GM18870 (cell line): Measurements from ENCODE around the gene MISP3.

Experiments used
- ATAC-seq: cut with Tn5 transposase; IDR thresholded peaks from one replicate; pipeline ENCODE4 v1.9.1; 2021; ENCODE audit warnings: moderate library complexity; ENCODE audit not compliant: unreplicated experiment

Gene MISP3

GRCh38 chr19:14053032-14053431 is 19.6 kb upstream of the MISP3 start:
- no peak for ATAC-seq

GRCh38 chr19:14053500-14053899 is 19.1 kb upstream of the MISP3 start:
- no peak for ATAC-seq

GRCh38 chr19:14054099-14054498 is 18.5 kb upstream of the MISP3 start:
- ATAC-seq, result no peak

- no peak for ATAC-seq
Measured at GRCh38 chr19:14054721-14055120, 17.9 kb upstream of the MISP3 start.

- no peak for ATAC-seq
Measured at GRCh38 chr19:14055396-14055795, 17.2 kb upstream of the MISP3 start.

GRCh38 chr19:14056069-14056666 is 16.4 kb upstream of the MISP3 start:
- ATAC-seq, result no peak

GRCh38 chr19:14056741-14057356 is 15.7 kb upstream of the MISP3 start:
- ATAC-seq, result no peak

GRCh38 chr19:14058182-14059092 is 14.1 kb upstream of the MISP3 start:
- no peak for ATAC-seq

- ATAC-seq, result no peak
Measured at GRCh38 chr19:14059093-14059480, 13.5 kb upstream of the MISP3 start.

- ATAC-seq, result no peak
Measured at GRCh38 chr19:14059652-14060155, 12.9 kb upstream of the MISP3 start.

GRCh38 chr19:14061081-14061749 is 11.4 kb upstream of the MISP3 start:
- no peak for ATAC-seq

GRCh38 chr19:14061751-14062557 is 10.6 kb upstream of the MISP3 start, which contains the start of gene PALM3:
PALM3 (minus strand) TSS chr19:14062076; CDS start chr19:14061980, 96 bp downstream.
- no peak for ATAC-seq

- ATAC-seq, result no peak
Measured at GRCh38 chr19:14062558-14062855, 10.1 kb upstream of the MISP3 start.

- ATAC-seq, result no peak
Measured at GRCh38 chr19:14063105-14063504, 9.5 kb upstream of the MISP3 start.

- ATAC-seq, result no peak
Measured at GRCh38 chr19:14066134-14066533, 6.5 kb upstream of the MISP3 start.

GRCh38 chr19:14070268-14071050 is 2.1 kb upstream of the MISP3 start:
- ATAC-seq, result no peak

GRCh38 chr19:14073261-14073924 is 807 bp downstream of the MISP3 start:
- peak; percentile 44 for ATAC-seq

- no peak for ATAC-seq
Measured at GRCh38 chr19:14073925-14074838, 1.6 kb downstream of the MISP3 start.
